Measurements from ENCODE around the gene GATAD2A.
"Not testable (repeated sequence)": the region's sequence is repeated elsewhere in the genome, so short reads cannot be mapped to it uniquely, and the experiment has no call there.

Gene GATAD2A

GRCh38 chr19:19388568-19389555, 16.6 kb upstream of the GATAD2A start:
- DNase-seq (ENCODE audit: low read depth in 2 of 2) = no peak

- DNase-seq (ENCODE audit: low read depth in 2 of 2) = not testable (repeated sequence)
Observed at GRCh38 chr19:19389683-19390082, 15.8 kb upstream of the GATAD2A start.

GRCh38 chr19:19394333-19394732, 11.1 kb upstream of the GATAD2A start:
- DNase-seq (ENCODE audit: low read depth in 2 of 2) = not testable (repeated sequence)

- no peak for DNase-seq (ENCODE audit: low read depth in 2 of 2)
Observed at GRCh38 chr19:19399733-19400433, 5.6 kb upstream of the GATAD2A start.

GRCh38 chr19:19402656-19403372, 2.7 kb upstream of the GATAD2A start:
- DNase-seq (ENCODE audit: low read depth in 2 of 2) = no peak

GRCh38 chr19:19403373-19403901, 2.0 kb upstream of the GATAD2A start:
- no peak for DNase-seq (ENCODE audit: low read depth in 2 of 2)

GRCh38 chr19:19405971-19406877, 749 bp downstream of the GATAD2A start:
- DNase-seq (ENCODE audit: low read depth in 2 of 2) = peak; percentile 38 to 47

- peak in 1 of 2 donors; percentile 35 for DNase-seq (ENCODE audit: low read depth in 2 of 2)
Observed at GRCh38 chr19:19406878-19407632, 1.6 kb downstream of the GATAD2A start.

GRCh38 chr19:19407633-19407930, 2.1 kb downstream of the GATAD2A start:
- no peak for DNase-seq (ENCODE audit: low read depth in 2 of 2)

GRCh38 chr19:19409205-19409604, 3.7 kb downstream of the GATAD2A start:
- no peak for DNase-seq (ENCODE audit: low read depth in 2 of 2)

- DNase-seq (ENCODE audit: low read depth in 2 of 2) = no peak
Observed at GRCh38 chr19:19409631-19410030, 4.2 kb downstream of the GATAD2A start.

GRCh38 chr19:19410553-19411550, 5.4 kb downstream of the GATAD2A start:
- no peak for DNase-seq (ENCODE audit: low read depth in 2 of 2)

- no peak for DNase-seq (ENCODE audit: low read depth in 2 of 2)
Observed at GRCh38 chr19:19416280-19416679, 10.8 kb downstream of the GATAD2A start.

GRCh38 chr19:19417046-19417445, 11.6 kb downstream of the GATAD2A start:
- DNase-seq (ENCODE audit: low read depth in 2 of 2) = no peak

GRCh38 chr19:19417628-19418245, 12.3 kb downstream of the GATAD2A start:
- no peak for DNase-seq (ENCODE audit: low read depth in 2 of 2)

- no peak for DNase-seq (ENCODE audit: low read depth in 2 of 2)
Observed at GRCh38 chr19:19418555-19419260, 13.2 kb downstream of the GATAD2A start.

GRCh38 chr19:19420570-19421298, 15.3 kb downstream of the GATAD2A start:
- DNase-seq (ENCODE audit: low read depth in 2 of 2) = no peak
